GM12878 (cell line): ENCODE results near the gene TTI1. TPM values are rescaled to one million over a fixed set of nuclear protein-coding genes. Genes with fewer than 3 reads are reported as not detected.

Experiments
- ATAC-seq: fragments of 200-7000 bp; cut with Tn5 transposase; 3 replicates; pipeline ENCODE4 v1.9.1; 2020; ENCODE audit warnings: mild to moderate bottlenecking, moderate library complexity
- BruUV-seq: library from RNA; stranded (reverse); fragments of 400-500 nt; replicated peaks from 2 replicates; lab custom pipeline; 2021; lab: Mats Ljungman, UMichigan
- CTCF ChIA-PET: fragments of 300-600 bp; sonication (Branson Sonifier 250); formaldehyde crosslinking; extraction: SDS; loops from one replicate; lab custom pipeline; 2021; ENCODE audit warnings: inconsistent platforms; lab: Yijun Ruan, JAX
- POLR2A ChIA-PET: fragments of 350-600 bp; formaldehyde crosslinking; extraction: SDS; loops from one replicate; lab custom pipeline; 2021; ENCODE audit warnings: inconsistent platforms; lab: Charles Lee
- RAD21 ChIA-PET: fragments of 300-600 bp; sonication (Branson Sonifier 250); formaldehyde crosslinking; loops from one replicate; lab custom pipeline; 2023; ENCODE audit warnings: antibody characterized with exemption; ENCODE audit not compliant: unreplicated experiment; lab: Charles Lee
- SMC1A ChIA-PET: fragments of 300-600 bp; sonication (Branson Sonifier 250); formaldehyde crosslinking; loops from one replicate; lab custom pipeline; 2023; ENCODE audit not compliant: unreplicated experiment, uncharacterized antibody; lab: Charles Lee
- DNase-seq: peaks from one replicate; pipeline ENCODE4 v3.0.0-alpha.2; 2011; ENCODE audit warnings: low read depth, low spot score
- FAIRE-seq: peaks from 3 replicates; lab custom pipeline; 2011; peaks lifted over from hg19 to GRCh38; lab: Jason Lieb, UNC
- H2AFZ ChIP-seq: 2 replicates; pipeline ENCODE4 v1.6.0; 2011; ENCODE audit warnings: low read depth, low read length, control low read depth; ENCODE audit not compliant: control insufficient read depth
- H3K27ac ChIP-seq: 2 replicates; pipeline ENCODE4 v1.5.1; 2011; ENCODE audit warnings: control low read depth; ENCODE audit not compliant: control insufficient read depth, insufficient read depth
- H3K27me3 ChIP-seq, 2 experiments: replicated peaks in 1 of 2; 2 replicates each; pipeline versions ENCODE4 v1.6.0 to v1.6.1; 2011; ENCODE audit warnings: low read length in 1 of 2; ENCODE audit not compliant: control insufficient read depth in 2 of 2, insufficient read depth in 2 of 2
- H3K36me3 ChIP-seq, 2 experiments: 2 replicates each; pipeline ENCODE4 v1.5.1; 2011; ENCODE audit warnings: low read length in 1 of 2; ENCODE audit not compliant: control insufficient read depth in 2 of 2, insufficient read depth in 2 of 2
- H3K4me1 ChIP-seq: 2 replicates; pipeline ENCODE4 v1.6.1; 2011; ENCODE audit warnings: mild to moderate bottlenecking, low read length, moderate library complexity, mixed read lengths; ENCODE audit not compliant: control insufficient read depth, insufficient read depth
- H3K4me2 ChIP-seq: 2 replicates; pipeline ENCODE4 v1.6.0; 2011; ENCODE audit warnings: control low read depth; ENCODE audit not compliant: control insufficient read depth, insufficient read depth
- H3K4me3 ChIP-seq: fragments of 200-600 bp; sonication (generic); 2 replicates; pipeline ENCODE4 v1.5.1; 2016
- H3K79me2 ChIP-seq: 2 replicates; pipeline ENCODE4 v1.6.0; 2011; ENCODE audit warnings: low read length; ENCODE audit not compliant: control insufficient read depth, insufficient read depth
- H3K9ac ChIP-seq: 2 replicates; pipeline ENCODE4 v1.8.0; 2011; ENCODE audit warnings: low read length, control low read depth, mixed read lengths; ENCODE audit not compliant: control insufficient read depth, insufficient read depth
- H3K9me3 ChIP-seq: replicated peaks from 3 replicates; pipeline ENCODE4 v1.5.1; 2011; ENCODE audit warnings: mild to moderate bottlenecking, low read length; ENCODE audit not compliant: control insufficient read depth, insufficient read depth
- H4K20me1 ChIP-seq: 2 replicates; pipeline ENCODE4 v1.6.0; 2011; ENCODE audit not compliant: control insufficient read depth, insufficient read depth
- ATF2 ChIP-seq: IDR thresholded peaks from 2 replicates; pipeline ENCODE4 v1.6.1; 2012; ENCODE audit warnings: low read length, inconsistent platforms
- BCL3 ChIP-seq: IDR thresholded peaks from 2 replicates; pipeline ENCODE4 v1.6.1; 2011; ENCODE audit warnings: borderline replicate concordance, low read depth, mild to moderate bottlenecking, moderate library complexity, low read length; ENCODE audit not compliant: insufficient read depth, poor library complexity, severe bottlenecking
- CBX3 ChIP-seq: fragments of 200-600 bp; sonication (generic); IDR thresholded peaks from 2 replicates; pipeline ENCODE4 v1.6.1; 2016; ENCODE audit warnings: low read depth, borderline replicate concordance
- CREB1 ChIP-seq: IDR thresholded peaks from 2 replicates; pipeline ENCODE4 v1.6.1; 2012; ENCODE audit warnings: low read depth, mild to moderate bottlenecking, inconsistent platforms
- E2F4 ChIP-seq: IDR thresholded peaks from 2 replicates; pipeline ENCODE4 v1.6.1; 2012; ENCODE audit warnings: low read depth, low read length, improper control_type of control experiment
- EGR1 ChIP-seq, 2 experiments: IDR thresholded peaks; 1 replicate in 1 of 2; 2 replicates in 1 of 2; pipeline ENCODE4 v1.6.1; 2011 to 2012; ENCODE audit warnings: low read depth in 2 of 2, low read length in 2 of 2, borderline replicate concordance in 1 of 2, mild to moderate bottlenecking in 1 of 2, moderate library complexity in 1 of 2
- IKZF2 ChIP-seq, 2 experiments: fragments of 450-650 bp; IDR thresholded peaks; 2 replicates each; pipeline ENCODE4 v1.6.1; 2017; ENCODE audit warnings: mild to moderate bottlenecking in 2 of 2, moderate library complexity in 2 of 2
- LARP7 ChIP-seq: fragments of 450-650 bp; IDR thresholded peaks from 2 replicates; pipeline ENCODE4 v1.6.1; 2017; ENCODE audit warnings: mild to moderate bottlenecking
- MAX ChIP-seq: IDR thresholded peaks from 2 replicates; pipeline ENCODE4 v1.6.1; 2012; ENCODE audit warnings: low read depth, low read length, improper control_type of control experiment
- MXI1 ChIP-seq: fragments of 150-350 bp; IDR thresholded peaks from 2 replicates; pipeline ENCODE4 v1.6.1; 2011; ENCODE audit warnings: low read depth, mild to moderate bottlenecking, inconsistent platforms, low read length, improper control_type of control experiment
- SKIL ChIP-seq: fragments of 450-650 bp; IDR thresholded peaks from 2 replicates; pipeline ENCODE4 v1.6.1; 2017; ENCODE audit warnings: mild to moderate bottlenecking, low read depth, inconsistent platforms; ENCODE audit not compliant: poor library complexity, severe bottlenecking
- TCF12 ChIP-seq: IDR thresholded peaks from 2 replicates; pipeline ENCODE4 v1.6.1; 2011; ENCODE audit warnings: low read depth, mild to moderate bottlenecking, low read length
- WRNIP1 ChIP-seq: IDR thresholded peaks from 2 replicates; pipeline ENCODE4 v1.6.1; 2011; ENCODE audit warnings: low read depth, low read length, improper control_type of control experiment, borderline replicate concordance
- YY1 ChIP-seq: IDR thresholded peaks from 2 replicates; pipeline ENCODE4 v1.6.1; 2011; ENCODE audit warnings: low read depth, mild to moderate bottlenecking, low read length
- ZBTB33 ChIP-seq: fragments of 450-650 bp; IDR thresholded peaks from 2 replicates; pipeline ENCODE4 v1.6.1; 2017; ENCODE audit warnings: mild to moderate bottlenecking
- WGBS: methylation state at CpG from one replicate; pipeline ENCODE4 v1.1.6; 2016; ENCODE audit warnings: low lambda C conversion rate; ENCODE audit not compliant: insufficient replicate concordance, insufficient coverage; ENCODE audit errors: missing lambda C conversion rate; 5-methylcytosine and 5-hydroxymethylcytosine counted together
- in situ Hi-C: fragments of 300-500 bp; cut with MboI; formaldehyde crosslinking; loops from 9 replicates; pipeline ENCODE4 v1.14.3; 2018; ENCODE audit warnings: mixed read lengths
- intact Hi-C: fragments of 100-400 bp; cut with micrococcal nuclease; formaldehyde crosslinking; loops from one replicate; pipeline ENCODE4 v1.14.2; 2022; ENCODE audit not compliant: unreplicated experiment
- polyA plus RNA-seq, 11 experiments: library from polyadenylated mRNA; depleted of rRNA in 4 of 11; unstranded in 6 of 11; stranded (reverse) in 5 of 11; fragments of >200 nt; fragmentation: Nextera tagmentation in 4 of 11; fragmentation: Illumina TruSeq in 1 of 11; extraction: Ambion mirVana in 4 of 11; extraction: Trizol in 1 of 11; gene quantifications; 1 replicate in 1 of 11; 2 replicates in 10 of 11; pipeline versions ENCODE4 v1.2.1 to v1.2.3, GENCODE V29; 2011 to 2016; ENCODE audit warnings: inconsistent platforms in 2 of 11, missing spikeins in 2 of 11, low read depth in 1 of 11
- total RNA-seq, 4 experiments: library from RNA; depleted of rRNA in 3 of 4; stranded (reverse); fragments of >200 nt in 3 of 4; fragmentation: Illumina TruSeq in 1 of 4; extraction: Trizol in 1 of 4; gene quantifications; 2 replicates each; pipeline versions ENCODE4 v1.2.1 to v1.2.3, GENCODE V29; 2013 to 2021

TTI1 gene
- total and polyA plus RNA-seq, 10 of the 15 experiments (the other 5 are each of a cell fraction or from before 2014, with no cell fraction given), result 5.3 to 44.6 (median 24.9) TPM

- DNase-seq, result no peak
- no peak for FAIRE-seq
- POLR2A ChIA-PET, result no interaction called here
- peaks cover 14 to 16% of the 10 kb centered on the region in 2 experiments for H3K36me3 ChIP-seq
- no TSS peak for BruUV-seq
- no peaks in the 10 kb centered on the region for H4K20me1 ChIP-seq
- H3K27me3 ChIP-seq, result no peaks in the 10 kb centered on the region
- no peak overlapping the region for H3K27ac ChIP-seq
- SMC1A ChIA-PET, result interaction anchor here (0.6 to 0.9 kb wide), 2 partner anchors 8 to 156 kb away, joined by 3 to 4 read pairs; no protein-coding TSS in a partner anchor
- no peak overlapping the region for H3K4me2 ChIP-seq
- H3K9me3 ChIP-seq, result no peaks in the 10 kb centered on the region
- in situ Hi-C loops, result no loop called here
- RAD21 ChIA-PET, result no interaction called here
- ATAC-seq, result no peak
- no peaks in the 10 kb centered on the region for H3K4me1 ChIP-seq
- no peak overlapping the region for H3K4me3 ChIP-seq
- 69% methylated on average over 6 of the region's 6 CpGs for WGBS
- CTCF ChIA-PET, result interaction anchor here (0.9 kb wide), 1 partner anchor 10 kb away, joined by 3 read pairs; no protein-coding TSS in a partner anchor
- H3K9ac ChIP-seq, result no peak overlapping the region
- H2AFZ ChIP-seq, result no peak overlapping the region
- intact Hi-C loops, result no loop called here
- H3K79me2 ChIP-seq, result no peaks in the 10 kb centered on the region
- no peak for TF ChIP-seq LARP7
- no peak for TF ChIP-seq SKIL
- no peak for TF ChIP-seq WRNIP1
- TF ChIP-seq MAX, result no peak
- TF ChIP-seq E2F4, result no peak
- TF ChIP-seq ATF2, result no peak
- no peak for TF ChIP-seq BCL3
- no peak for TF ChIP-seq MXI1
- no peak for TF ChIP-seq YY1
- no peak for TF ChIP-seq CREB1
- no peak for TF ChIP-seq TCF12
- TF ChIP-seq EGR1 (IDR thresholded peaks at IDR 0.05; ENCODE audit: borderline replicate concordance in 1 of 2, low read depth in 2 of 2, low read length in 2 of 2), result no peak
- TF ChIP-seq ZBTB33, result no peak
- no peak for TF ChIP-seq IKZF2 (IDR thresholded peaks at IDR 0.05)
- no peak for TF ChIP-seq CBX3
These were observed 31.9 kb downstream of the TTI1 start for GRCh38 chr20:38001173-38001875.
